GM19193 (cell line): ENCODE results near the gene SH3BP2.

ENCODE experiments used
- POLR2A ChIP-seq: IDR thresholded peaks from 4 replicates; pipeline ENCODE4 v1.6.1; 2011; ENCODE audit not compliant: insufficient read depth, insufficient read length; ENCODE audit errors: extremely low read depth

SH3BP2 gene

GRCh38 chr4:2794486-2795299 is 1.8 kb downstream of the SH3BP2 start:
- TF ChIP-seq POLR2A = no peak

- TF ChIP-seq POLR2A = no peak
Measured at GRCh38 chr4:2795300-2795892, 2.5 kb downstream of the SH3BP2 start.

- no peak for TF ChIP-seq POLR2A
Measured at GRCh38 chr4:2795893-2796848, 3.3 kb downstream of the SH3BP2 start.

- no peak for TF ChIP-seq POLR2A
Measured at GRCh38 chr4:2796849-2797544, 4.1 kb downstream of the SH3BP2 start.

- no peak for TF ChIP-seq POLR2A
Measured at GRCh38 chr4:2797545-2798305, 4.8 kb downstream of the SH3BP2 start.

- peak; percentile 42 for TF ChIP-seq POLR2A
Measured at GRCh38 chr4:2798399-2799223, 5.7 kb downstream of the SH3BP2 start.

- no peak for TF ChIP-seq POLR2A
Measured at GRCh38 chr4:2799224-2799911, 6.5 kb downstream of the SH3BP2 start.

GRCh38 chr4:2799971-2800690 is 7.2 kb downstream of the SH3BP2 start:
- no peak for TF ChIP-seq POLR2A

- TF ChIP-seq POLR2A = no peak
Measured at GRCh38 chr4:2800691-2801596, 8.1 kb downstream of the SH3BP2 start.

- no peak for TF ChIP-seq POLR2A
Measured at GRCh38 chr4:2802618-2803531, 10.0 kb downstream of the SH3BP2 start.
